GM12875 (cell line): ENCODE results near the gene ZBTB1.
A peak's percentile ranks its signal among the peaks of the same experiment; 100 is the strongest.

Source experiments
- H3K4me3 ChIP-seq: one replicate; pipeline ENCODE4 v1.5.1; 2011; ENCODE audit warnings: low read depth, low read length, control low read depth
- TF ChIP-seq, protein P1 (sequence below): IDR thresholded peaks from 2 replicates; pipeline ENCODE4 v1.5.1; 2011; ENCODE audit warnings: low read depth, mild to moderate bottlenecking, control low read depth, inconsistent platforms, low read length, moderate library complexity, borderline replicate concordance; ENCODE audit not compliant: insufficient read depth

Gene ZBTB1

DNA sequence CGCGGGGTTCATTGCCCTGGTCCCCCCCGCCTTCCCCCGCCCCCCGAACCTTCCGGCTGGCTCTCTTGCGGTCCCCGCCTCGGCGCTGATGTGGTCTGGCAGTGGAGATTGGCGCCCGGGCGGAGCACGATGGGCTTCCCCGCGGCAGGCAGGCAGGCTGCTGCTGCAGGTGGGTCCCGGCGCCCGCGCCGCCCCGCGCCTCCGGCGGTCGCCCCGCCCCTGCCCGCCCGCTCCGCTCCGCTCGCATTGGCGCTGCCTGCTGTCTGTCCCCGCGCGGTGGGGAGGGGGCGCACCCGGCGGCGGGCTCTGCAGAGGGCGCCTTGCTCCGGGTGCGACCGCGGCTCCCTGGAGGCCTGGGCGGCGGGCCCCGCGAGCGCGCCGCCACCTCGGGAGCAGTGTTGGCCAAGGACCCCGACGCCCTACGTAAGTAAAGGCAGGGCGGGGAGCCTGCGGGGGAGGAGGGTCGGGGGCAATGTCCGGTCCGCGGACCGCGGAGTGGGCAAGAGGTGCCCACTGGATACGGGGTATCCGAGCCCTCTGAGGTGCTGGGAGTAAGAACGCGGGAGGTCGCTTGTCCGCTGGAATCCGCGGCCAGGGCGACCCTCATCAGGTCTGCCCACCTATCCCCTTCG is 39.3 kb upstream of the ZBTB1 start, which contains the start of gene AKAP5:
TSS of gene AKAP5 (plus strand) at position 309 of the 632 bp plus-strand sequence. CDS start 2,896 bp downstream, outside the sequence.
- peak within 1 kb of the TSS; percentile 37 for H3K4me3 ChIP-seq
- TF ChIP-seq, protein P1, sequence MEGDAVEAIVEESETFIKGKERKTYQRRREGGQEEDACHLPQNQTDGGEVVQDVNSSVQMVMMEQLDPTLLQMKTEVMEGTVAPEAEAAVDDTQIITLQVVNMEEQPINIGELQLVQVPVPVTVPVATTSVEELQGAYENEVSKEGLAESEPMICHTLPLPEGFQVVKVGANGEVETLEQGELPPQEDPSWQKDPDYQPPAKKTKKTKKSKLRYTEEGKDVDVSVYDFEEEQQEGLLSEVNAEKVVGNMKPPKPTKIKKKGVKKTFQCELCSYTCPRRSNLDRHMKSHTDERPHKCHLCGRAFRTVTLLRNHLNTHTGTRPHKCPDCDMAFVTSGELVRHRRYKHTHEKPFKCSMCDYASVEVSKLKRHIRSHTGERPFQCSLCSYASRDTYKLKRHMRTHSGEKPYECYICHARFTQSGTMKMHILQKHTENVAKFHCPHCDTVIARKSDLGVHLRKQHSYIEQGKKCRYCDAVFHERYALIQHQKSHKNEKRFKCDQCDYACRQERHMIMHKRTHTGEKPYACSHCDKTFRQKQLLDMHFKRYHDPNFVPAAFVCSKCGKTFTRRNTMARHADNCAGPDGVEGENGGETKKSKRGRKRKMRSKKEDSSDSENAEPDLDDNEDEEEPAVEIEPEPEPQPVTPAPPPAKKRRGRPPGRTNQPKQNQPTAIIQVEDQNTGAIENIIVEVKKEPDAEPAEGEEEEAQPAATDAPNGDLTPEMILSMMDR, result no peak

DNA sequence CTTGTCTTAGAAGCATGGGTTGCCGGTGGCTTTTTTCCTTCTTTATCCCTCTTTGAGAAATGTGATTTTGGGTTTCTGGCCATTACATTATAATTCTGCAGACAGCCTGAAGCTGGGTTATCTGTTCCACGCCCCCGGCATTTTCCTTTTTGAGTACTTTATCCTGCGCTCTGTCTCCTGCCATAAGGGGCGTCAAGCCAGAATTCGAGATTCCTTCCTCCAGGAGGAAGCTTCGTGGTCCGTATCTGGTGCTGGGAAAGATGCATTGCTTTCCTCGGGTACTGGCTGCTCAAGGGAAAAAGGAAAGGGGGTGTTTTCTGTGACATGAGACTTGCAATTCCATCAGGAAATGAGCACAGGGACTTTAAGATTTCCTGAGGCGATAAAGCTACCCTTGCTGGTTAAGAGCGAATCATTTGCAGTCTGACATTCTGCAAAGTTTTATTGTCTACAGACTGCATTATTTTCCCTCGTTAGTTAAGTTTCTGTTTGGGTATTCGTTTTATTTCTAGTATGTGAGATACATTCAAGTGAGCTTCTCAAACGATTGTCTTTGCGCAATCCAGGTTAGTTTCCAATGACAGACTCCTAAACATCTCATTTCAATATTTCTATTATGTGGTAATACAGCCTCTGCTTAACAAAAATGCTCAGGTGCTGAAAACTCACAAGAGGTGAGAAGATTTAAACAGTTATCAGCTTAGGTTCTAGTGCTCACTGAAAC is 38.6 kb upstream of the ZBTB1 start:
- TF ChIP-seq, protein P1, result no peak
- H3K4me3 ChIP-seq, result peak overlapping the region; percentile 37

DNA sequence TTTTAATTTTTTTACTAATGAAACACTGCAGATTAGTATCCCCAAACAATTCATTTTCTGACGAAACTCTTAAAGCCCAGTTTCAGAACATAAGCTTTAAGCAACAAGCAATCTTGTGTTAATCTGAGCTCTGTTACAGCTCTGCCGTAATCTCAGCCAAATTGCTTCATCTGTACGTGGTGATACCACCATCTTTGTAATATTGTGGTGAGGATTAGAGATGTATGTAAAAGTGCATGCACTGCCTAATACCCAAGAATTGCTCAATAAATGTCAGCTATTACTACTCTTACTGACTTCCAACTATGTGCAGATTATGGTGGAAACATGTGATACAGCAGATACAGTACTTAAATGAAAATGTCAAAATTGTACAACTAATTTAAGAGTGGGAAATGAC is 37.5 kb upstream of the ZBTB1 start:
- H3K4me3 ChIP-seq, result no peak overlapping the region
- TF ChIP-seq, protein P1, result no peak

DNA sequence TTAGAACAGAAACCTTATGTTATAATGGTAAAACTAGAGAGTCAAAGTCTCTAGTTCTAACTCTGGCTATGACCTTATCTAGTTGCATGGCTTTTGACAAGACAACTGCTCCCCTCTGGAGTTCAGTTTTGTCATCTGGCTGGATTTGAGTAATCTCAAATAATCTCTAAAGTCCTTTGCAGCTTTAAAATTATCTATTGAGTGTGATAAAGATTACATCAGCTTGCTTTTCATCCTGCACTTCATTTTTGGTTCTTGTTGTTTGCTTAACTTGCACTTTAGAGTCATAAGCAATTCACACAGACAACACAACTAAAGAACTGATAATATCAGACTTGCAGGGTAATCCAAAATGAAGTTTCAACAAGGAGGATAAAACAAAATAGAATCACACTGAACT is 37.0 kb upstream of the ZBTB1 start:
- H3K4me3 ChIP-seq, result no peak overlapping the region
- TF ChIP-seq, protein P1, result no peak

DNA sequence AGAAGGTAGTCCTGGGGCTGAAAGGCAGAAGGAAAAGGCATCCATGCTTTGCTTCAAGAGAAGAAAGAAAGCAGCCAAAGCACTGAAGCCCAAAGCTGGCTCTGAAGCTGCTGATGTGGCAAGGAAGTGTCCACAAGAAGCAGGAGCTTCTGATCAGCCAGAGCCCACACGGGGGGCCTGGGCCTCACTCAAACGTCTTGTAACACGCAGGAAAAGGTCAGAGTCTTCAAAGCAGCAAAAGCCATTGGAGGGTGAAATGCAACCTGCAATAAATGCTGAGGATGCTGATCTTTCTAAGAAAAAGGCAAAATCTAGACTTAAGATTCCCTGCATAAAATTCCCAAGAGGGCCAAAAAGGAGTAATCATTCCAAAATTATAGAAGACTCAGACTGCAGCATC is 36.1 kb upstream of the ZBTB1 start:
- TF ChIP-seq, protein P1, result no peak
- no peak overlapping the region for H3K4me3 ChIP-seq

DNA sequence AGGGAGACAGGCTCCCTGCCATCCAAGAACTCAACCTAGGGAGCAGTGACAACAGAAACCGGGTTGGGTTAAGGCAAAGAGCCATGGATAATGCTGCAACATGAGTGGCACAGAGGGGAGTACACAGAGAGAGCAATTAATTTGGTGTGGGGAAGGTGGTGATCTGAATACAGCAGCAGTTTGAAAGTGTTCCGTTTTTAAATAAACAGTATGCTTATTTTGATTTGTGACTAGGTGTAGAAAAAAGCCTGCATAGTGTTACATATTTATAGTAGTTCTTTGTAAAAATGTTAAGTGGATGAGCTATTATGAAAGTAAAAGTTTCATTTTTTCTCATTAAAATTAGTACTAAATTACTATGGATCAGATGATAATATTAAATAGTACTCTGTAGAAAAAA is 30.5 kb upstream of the ZBTB1 start:
- TF ChIP-seq, protein P1, result no peak
- no peak overlapping the region for H3K4me3 ChIP-seq

DNA sequence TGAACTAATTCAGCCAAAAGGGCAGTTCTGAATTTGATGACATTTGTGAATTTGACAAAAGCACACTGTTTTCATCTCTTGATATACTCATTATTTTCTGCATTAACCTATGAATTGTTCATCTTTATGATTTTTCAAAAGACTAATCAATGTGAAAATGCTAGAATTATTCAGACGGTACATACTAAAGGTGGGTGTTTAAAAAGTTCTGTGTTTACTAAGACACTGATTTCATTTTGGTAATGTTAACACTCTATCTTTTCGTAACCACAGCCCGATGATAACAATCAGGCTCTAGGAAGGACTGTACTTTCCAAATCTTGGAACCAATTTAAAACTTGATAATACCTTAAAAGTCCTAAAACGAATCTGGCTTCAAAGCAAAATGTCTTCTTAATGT is 29.9 kb upstream of the ZBTB1 start:
- TF ChIP-seq, protein P1, result no peak
- H3K4me3 ChIP-seq, result no peak overlapping the region
